Sigmoid colon (tissue), 7 donors: ENCODE measurements around the gene CERS6. TPM values are rescaled to one million over a fixed set of nuclear protein-coding genes. Genes with fewer than 3 reads are reported as not detected.

Experiments
- DNase-seq: peaks from one replicate; pipeline ENCODE4 v3.0.0-alpha.2; 2019
- H3K27ac ChIP-seq, 4 donors: fragments of 200-600 bp; sonication (generic); one replicate each; pipeline ENCODE4 v1.5.1; 2016 to 2019; ENCODE audit warnings: mild to moderate bottlenecking in 1 of 4
- H3K27me3 ChIP-seq, 3 donors: fragments of 200-600 bp; sonication (generic); one replicate each; pipeline ENCODE4 v1.5.1; 2019; ENCODE audit warnings: mild to moderate bottlenecking in 1 of 3
- H3K36me3 ChIP-seq, 4 donors: fragments of 200-600 bp; sonication (generic); one replicate each; pipeline ENCODE4 v1.5.1; 2016 to 2019
- H3K4me1 ChIP-seq, 4 donors: fragments of 200-600 bp; sonication (generic); one replicate each; pipeline ENCODE4 v1.5.1; 2017 to 2019
- H3K4me3 ChIP-seq, 4 donors: fragments of 200-600 bp; sonication (generic); one replicate each; pipeline ENCODE4 v1.5.1; 2017 to 2019; ENCODE audit warnings: mild to moderate bottlenecking in 2 of 4, moderate library complexity in 1 of 4
- H3K9me3 ChIP-seq, 4 donors: fragments of 200-600 bp in 3 of 4; sonication (generic) in 3 of 4; one replicate each; pipeline versions ENCODE4 v1.5.1 to v1.6.1; 2013 to 2019
- CTCF ChIP-seq, 4 experiments: fragments of 450-650 bp in 3 of 4; fragments of 200-600 bp in 1 of 4; IDR thresholded peaks; one replicate each; pipeline ENCODE4 v1.5.1; 2016 to 2019; ENCODE audit warnings: antibody characterized with exemption in 4 of 4, mild to moderate bottlenecking in 3 of 4, moderate library complexity in 2 of 4
- EP300 ChIP-seq, 4 donors: sonication (generic); formaldehyde crosslinking; IDR thresholded peaks; one replicate each; pipeline ENCODE4 v1.6.1; 2017; ENCODE audit warnings: antibody characterized with exemption in 4 of 4
- POLR2A ChIP-seq, 2 donors: fragments of 450-650 bp; IDR thresholded peaks; one replicate each; pipeline ENCODE4 v1.6.1; 2016; ENCODE audit warnings: antibody characterized with exemption in 2 of 2, mild to moderate bottlenecking in 2 of 2, moderate library complexity in 2 of 2
- POLR2AphosphoS5 ChIP-seq, 4 donors: sonication (generic); formaldehyde crosslinking; IDR thresholded peaks; one replicate each; pipeline ENCODE4 v1.6.1; 2017; ENCODE audit warnings: antibody characterized with exemption in 4 of 4
- WGBS, 2 donors: extraction: QIAGEN DNeasy Blood & Tissue Kit; methylation state at CpG; one replicate each; pipeline ENCODE4 v1.1.7; 2013; 5-methylcytosine and 5-hydroxymethylcytosine counted together
- intact Hi-C: fragments of 100-400 bp; cut with DNase I; formaldehyde crosslinking; loops from one replicate; pipeline ENCODE4 v1.15.1; 2023
- polyA plus RNA-seq, 3 donors: library from polyadenylated mRNA; stranded (reverse); fragments of 200-250 nt; gene quantifications; one replicate each; pipeline ENCODE4 v1.2.3, GENCODE V29; 2013
- small RNA-seq, 3 donors: library from RNA; depleted of rRNA; stranded (forward); fragments of <200 nt; gene quantifications; one replicate each; pipeline ENCODE3, GENCODE V24; 2016
- total RNA-seq, 4 donors: library from RNA; depleted of rRNA; stranded (reverse); fragments of >200 nt; gene quantifications; one replicate each; pipeline ENCODE4 v1.1.0, GENCODE V29; 2016
- donor health status: healthy with polysubstance abuse.
- donor health status: Bipolar disorder and iron deficiency.
- donor health status: healthy.

CERS6 gene
- total and polyA plus RNA-seq, 7 donors = 4.4 to 21.0 (median 11.2) TPM

- Histone ChIP-seq H3K4me3 (no peak overlapping the region), H3K9me3 (no peaks in the 10 kb centered on the region)
- WGBS, 2 donors = 78 to 83% methylated on average over 10 of the region's 10 CpGs
Measured at GRCh38 chr2:168819050-168819715, 363.1 kb downstream of the CERS6 start.

GRCh38 chr2:168819829-168820489 is 363.9 kb downstream of the CERS6 start:
- Histone ChIP-seq H3K27ac (no peak overlapping the region), H3K4me1 (no peaks in the 10 kb centered on the region), H3K36me3 (no peaks in the 10 kb centered on the region), H3K27me3 (no peaks in the 10 kb centered on the region), H3K9me3 (no peaks in the 10 kb centered on the region), H3K4me3 (no peak overlapping the region)
- no peak for TF ChIP-seq CTCF (IDR thresholded peaks at IDR 0.05)
- TF ChIP-seq POLR2A (IDR thresholded peaks at IDR 0.05) = no peak
- no peak for TF ChIP-seq EP300 (IDR thresholded peaks at IDR 0.05)
- no peak for TF ChIP-seq POLR2AphosphoS5 (IDR thresholded peaks at IDR 0.05)
- no peak for DNase-seq
- intact Hi-C loops = no loop called here
- WGBS, 2 donors = 89 to 92% methylated on average over 6 of the region's 6 CpGs

More at GRCh38 chr2:168819050-168819715, 363.1 kb downstream of the CERS6 start:
- Histone ChIP-seq H3K36me3 (no peaks in the 10 kb centered on the region), H3K27ac (no peak overlapping the region), H3K4me1 (no peaks in the 10 kb centered on the region), H3K27me3 (no peaks in the 10 kb centered on the region)
- TF ChIP-seq CTCF (IDR thresholded peaks at IDR 0.05) (no peak), POLR2AphosphoS5 (IDR thresholded peaks at IDR 0.05) (no peak), POLR2A (IDR thresholded peaks at IDR 0.05) (no peak)
- intact Hi-C loops = no loop called here
- no peak for DNase-seq

GRCh38 chr2:168821577-168821976 is 365.5 kb downstream of the CERS6 start:
- DNase-seq = no peak

GRCh38 chr2:168821992-168822391 is 365.9 kb downstream of the CERS6 start:
- Histone ChIP-seq H3K4me3 (no peak overlapping the region), H3K27me3 (no peaks in the 10 kb centered on the region), H3K4me1 (no peaks in the 10 kb centered on the region), H3K9me3 (no peaks in the 10 kb centered on the region), H3K27ac (no peak overlapping the region), H3K36me3 (no peaks in the 10 kb centered on the region)
- intact Hi-C loops = no loop called here
- TF ChIP-seq EP300 (IDR thresholded peaks at IDR 0.05) = no peak
- no peak for TF ChIP-seq CTCF (IDR thresholded peaks at IDR 0.05)
- no peak for TF ChIP-seq POLR2AphosphoS5 (IDR thresholded peaks at IDR 0.05)
- TF ChIP-seq POLR2A (IDR thresholded peaks at IDR 0.05) = no peak
- DNase-seq = no peak
- 91 to 95% methylated on average over 1 of the region's 1 CpG for WGBS, 2 donors

More at GRCh38 chr2:168821577-168821976, 365.5 kb downstream of the CERS6 start:
- no peaks in the 10 kb centered on the region for H3K9me3 ChIP-seq
- TF ChIP-seq EP300 (IDR thresholded peaks at IDR 0.05) (no peak), POLR2A (IDR thresholded peaks at IDR 0.05) (no peak), CTCF (IDR thresholded peaks at IDR 0.05) (no peak), POLR2AphosphoS5 (IDR thresholded peaks at IDR 0.05) (no peak)
- no peaks in the 10 kb centered on the region for H3K36me3 ChIP-seq
- 90 to 96% methylated on average over 8 of the region's 8 CpGs for WGBS, 2 donors
- H3K4me1 ChIP-seq = no peaks in the 10 kb centered on the region
- intact Hi-C loops = no loop called here
- H3K27ac ChIP-seq = no peak overlapping the region
- no peak overlapping the region for H3K4me3 ChIP-seq
- no peaks in the 10 kb centered on the region for H3K27me3 ChIP-seq

Small RNA genes within 50 kb of the gene (small RNA-seq; reads per million reads assigned to genes)
- gene MIR4774 (0 reads per million in 3 donors), gene RN7SL813P (0 reads per million in 3 donors), gene RNU6-766P (0 reads per million in 3 donors)

Other genes starting within 250 kb of the CERS6 start
- 10 to 100 TPM; 13.4 to 26.3 (median 22.7) TPM for gene STK39, start 208.7 kb upstream of the CERS6 start, total RNA-seq
- 10 to 100 TPM; 24.1 to 44.9 (median 31.2) TPM for gene STK39, start 208.7 kb upstream of the CERS6 start, polyA plus RNA-seq